ENCODE results near the gene SLC25A34.

The SLC25A34 gene

GRCh38 chr1:15733726-15734226, 2.3 kb upstream of the SLC25A34 start:
- DNase-seq, result no peak

DNA sequence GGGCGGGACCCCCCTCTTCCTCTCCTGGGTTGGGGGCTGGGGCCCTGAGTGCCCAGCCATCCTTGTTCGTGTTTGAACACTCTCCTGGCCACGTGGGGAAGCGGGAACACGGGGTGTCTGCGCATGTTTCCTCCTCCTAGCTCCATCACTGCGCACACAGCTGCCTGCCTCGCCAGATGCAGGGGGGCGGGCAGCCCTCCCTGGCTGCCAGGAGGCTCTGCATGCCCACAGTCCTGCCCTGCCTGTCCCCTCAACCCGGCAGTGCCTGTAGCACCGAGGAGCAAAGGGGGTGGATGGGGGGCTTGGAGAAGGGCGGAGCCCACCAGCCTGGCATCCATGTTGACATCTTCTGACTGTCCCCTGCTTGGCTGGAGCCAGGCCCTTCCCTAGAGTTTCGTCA, 1.8 kb upstream of the SLC25A34 start:
- DNase-seq, result no peak

- no peak for DNase-seq
Observed at GRCh38 chr1:15734901-15735300, 1.2 kb upstream of the SLC25A34 start.

GRCh38 chr1:15735304-15736037, 587 bp upstream of the SLC25A34 start:
- DNase-seq, result no peak

DNA sequence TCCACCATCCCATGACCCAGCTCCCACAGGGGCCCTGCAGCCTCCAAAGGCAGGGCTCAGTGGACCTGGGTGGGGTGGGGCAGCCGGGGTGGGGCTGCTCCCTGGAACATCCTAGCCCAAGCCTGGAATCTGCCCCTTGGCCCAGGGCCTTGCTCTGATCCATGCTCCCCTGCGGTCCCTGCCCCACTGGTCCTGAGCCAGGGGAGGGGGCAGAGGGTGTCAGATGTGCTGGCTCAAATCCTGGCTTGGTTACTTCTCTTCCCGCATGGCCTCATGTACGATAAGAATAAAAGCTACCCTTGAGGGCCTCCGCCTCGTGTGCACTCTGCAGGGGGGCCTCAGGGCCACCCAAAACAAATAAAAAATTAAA, 819 bp downstream of the SLC25A34 start:
- no peak for DNase-seq

GRCh38 chr1:15737324-15738319, 1.6 kb downstream of the SLC25A34 start:
- no peak for DNase-seq

DNA sequence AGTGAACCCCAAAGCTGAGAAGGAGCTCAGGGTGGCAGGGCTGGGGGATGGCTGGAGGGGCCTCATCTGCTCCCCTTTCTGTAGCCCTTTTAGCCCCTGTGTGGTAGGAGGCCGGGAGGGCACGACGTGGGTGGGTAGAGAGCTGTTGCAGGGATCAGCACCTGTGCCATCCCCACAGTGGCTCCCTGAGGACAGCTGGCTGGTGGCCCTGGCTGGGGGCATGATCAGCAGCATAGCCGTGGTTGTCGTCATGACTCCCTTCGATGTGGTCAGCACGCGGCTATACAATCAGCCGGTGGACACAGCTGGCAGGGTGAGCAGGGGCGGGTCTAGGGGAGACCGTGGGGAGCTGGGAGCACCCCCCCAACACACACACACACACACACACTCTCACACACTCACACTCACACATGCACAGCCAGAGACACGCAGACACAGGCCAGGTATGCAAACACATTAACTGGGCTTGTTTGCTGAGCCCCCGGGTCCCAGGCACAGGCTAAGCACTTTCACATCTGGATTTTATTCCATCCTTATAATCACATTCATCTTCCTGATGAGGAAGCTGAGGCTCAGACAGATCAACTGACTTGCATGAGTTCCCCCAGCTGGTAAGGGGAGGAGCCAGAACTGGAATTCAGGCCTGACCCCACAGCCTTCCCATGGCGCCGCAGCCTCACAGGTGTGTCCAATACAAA, 2.5 kb downstream of the SLC25A34 start:
- DNase-seq, result no peak

- no peak for DNase-seq
Observed at GRCh38 chr1:15739259-15739658, 3.2 kb downstream of the SLC25A34 start.

GRCh38 chr1:15739745-15740144, 3.7 kb downstream of the SLC25A34 start:
- no peak for DNase-seq

GRCh38 chr1:15740924-15741850, 5.1 kb downstream of the SLC25A34 start:
- peak; percentile 49 for DNase-seq

GRCh38 chr1:15742339-15742801, 6.3 kb downstream of the SLC25A34 start, which contains the start of gene TMEM82:
TSS of gene TMEM82 (plus strand) at chr1:15742499. CDS start at chr1:15742560, 61 bp downstream.
- no peak for DNase-seq

DNA sequence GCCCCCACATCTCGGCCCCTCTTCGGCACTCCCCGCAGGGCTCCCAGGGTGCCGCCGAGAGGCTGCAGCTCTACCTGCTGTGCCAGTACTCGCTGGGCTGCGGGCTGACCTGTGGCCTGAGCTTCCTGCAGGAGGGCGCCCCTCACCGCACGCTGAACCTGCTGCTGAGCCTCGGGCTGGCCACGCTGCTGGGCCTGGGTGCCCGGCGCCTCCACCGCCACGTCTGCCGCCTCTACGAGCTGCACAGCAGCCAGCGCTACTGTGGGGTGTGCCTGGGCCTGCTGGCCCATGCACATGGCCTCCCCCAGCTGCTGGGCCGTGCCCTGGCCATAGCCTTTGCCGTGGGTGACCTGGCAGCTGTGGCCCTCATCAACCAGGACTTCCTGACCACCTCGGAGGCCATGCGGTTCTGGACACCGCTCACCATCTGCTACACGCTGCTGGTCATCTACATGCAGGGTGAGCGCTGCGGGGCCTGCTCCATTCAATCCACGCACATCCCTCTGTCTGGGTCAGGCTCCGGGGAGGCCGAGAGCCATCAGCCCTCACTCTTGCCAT, 8.1 kb downstream of the SLC25A34 start:
- DNase-seq, result no peak

GRCh38 chr1:15747378-15747777, 11.3 kb downstream of the SLC25A34 start:
- no peak for DNase-seq

GRCh38 chr1:15748264-15748663, 12.2 kb downstream of the SLC25A34 start:
- DNase-seq, result no peak

DNA sequence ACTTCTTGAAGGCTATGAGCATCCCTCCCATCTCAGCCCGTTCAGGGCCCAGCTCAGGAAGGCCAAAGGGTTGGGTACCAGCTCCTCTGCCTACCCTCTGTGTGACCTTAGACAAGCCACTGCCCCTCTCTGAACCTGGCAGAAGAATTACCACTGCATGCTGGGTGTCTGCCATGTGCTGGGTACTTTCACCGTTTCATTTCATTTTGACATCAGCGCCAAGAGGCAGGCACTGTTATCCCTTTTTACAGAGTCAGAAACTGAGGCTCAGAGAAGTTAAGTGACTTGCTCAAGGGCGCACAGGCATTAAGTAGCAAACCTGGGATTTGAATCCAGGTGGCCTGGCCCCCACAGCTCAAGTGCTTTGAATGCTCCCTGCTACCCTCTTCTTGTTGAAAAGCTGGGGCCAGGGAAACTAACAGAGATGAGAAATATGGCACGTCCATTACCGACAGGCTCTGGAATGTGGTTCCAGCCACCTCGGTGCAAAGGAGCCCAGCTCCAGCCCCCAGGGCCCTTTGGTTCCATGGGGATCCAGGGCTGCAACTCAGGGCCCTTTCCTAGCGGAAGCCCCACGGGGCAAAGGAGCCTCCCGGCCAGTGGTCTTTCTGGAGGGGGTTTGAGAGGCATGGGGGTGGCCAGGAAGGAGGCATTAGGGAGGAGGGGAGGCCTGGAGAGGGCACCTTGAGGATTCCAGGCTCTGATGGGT, 12.8 kb downstream of the SLC25A34 start:
- no peak for DNase-seq

- DNase-seq, result no peak
Observed at GRCh38 chr1:15749399-15750291, 13.6 kb downstream of the SLC25A34 start.

- no peak for DNase-seq
Observed at GRCh38 chr1:15750924-15751323, 14.9 kb downstream of the SLC25A34 start.

DNA sequence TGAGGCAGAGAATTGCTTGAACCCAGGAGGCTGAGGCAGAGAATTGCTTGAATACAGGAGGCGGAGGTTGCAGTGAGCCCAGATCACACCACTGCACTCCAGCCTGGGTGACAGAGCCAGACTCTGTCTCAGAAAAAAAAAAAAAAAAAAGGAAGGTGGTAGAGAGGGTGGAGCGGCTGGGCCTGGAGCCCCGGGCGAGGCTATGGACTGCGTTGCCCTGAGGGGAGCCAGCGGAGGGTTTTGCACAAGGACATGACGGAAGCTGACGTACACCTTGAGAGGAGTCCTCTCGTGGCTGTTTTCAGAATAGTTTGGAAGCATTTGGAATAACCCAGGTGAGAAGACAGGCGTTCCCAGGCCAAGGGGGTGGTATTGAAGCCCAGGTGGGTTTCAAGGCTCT, 15.7 kb downstream of the SLC25A34 start:
- no peak for DNase-seq

- no peak for DNase-seq
Observed at GRCh38 chr1:15753776-15754175, 17.7 kb downstream of the SLC25A34 start.
